Omental fat pad (tissue), 4 donors: ENCODE data around the gene EFR3B. TPM values are rescaled to one million over a fixed set of nuclear protein-coding genes. Genes with fewer than 3 reads are reported as not detected.
"Not testable (repeated sequence)": the region's sequence is repeated elsewhere in the genome, so short reads cannot be mapped to it uniquely, and the experiment has no call there.

ENCODE experiments used
- ATAC-seq: fragments of 150-250 bp; one replicate; pipeline ENCODE4 v1.9.1; 2016; ENCODE audit warnings: mild to moderate bottlenecking, moderate library complexity; ENCODE audit not compliant: low FRiP score
- DNase-seq: peaks from one replicate; pipeline ENCODE4 v3.0.0-alpha.2; 2019; ENCODE audit warnings: low spot score
- CTCF ChIP-seq, 3 donors: fragments of 450-650 bp; IDR thresholded peaks; one replicate each; pipeline ENCODE4 v1.5.1; 2016 to 2017; ENCODE audit warnings: antibody characterized with exemption in 3 of 3, mild to moderate bottlenecking in 3 of 3, moderate library complexity in 2 of 3
- total RNA-seq, 4 donors: library from RNA; depleted of rRNA; stranded (reverse); fragments of >200 nt; gene quantifications; one replicate each; pipeline ENCODE4 v1.1.0, GENCODE V29; 2016

EFR3B gene
- total RNA-seq, 4 donors from 2014 or later = 0.63 to 2.2 (median 0.97) TPM

GRCh38 chr2:25089605-25090315 is 47.9 kb downstream of the EFR3B start:
- DNase-seq (no peak), ATAC-seq (no peak)
- TF ChIP-seq CTCF (IDR thresholded peaks at IDR 0.05) = no peak

DNA sequence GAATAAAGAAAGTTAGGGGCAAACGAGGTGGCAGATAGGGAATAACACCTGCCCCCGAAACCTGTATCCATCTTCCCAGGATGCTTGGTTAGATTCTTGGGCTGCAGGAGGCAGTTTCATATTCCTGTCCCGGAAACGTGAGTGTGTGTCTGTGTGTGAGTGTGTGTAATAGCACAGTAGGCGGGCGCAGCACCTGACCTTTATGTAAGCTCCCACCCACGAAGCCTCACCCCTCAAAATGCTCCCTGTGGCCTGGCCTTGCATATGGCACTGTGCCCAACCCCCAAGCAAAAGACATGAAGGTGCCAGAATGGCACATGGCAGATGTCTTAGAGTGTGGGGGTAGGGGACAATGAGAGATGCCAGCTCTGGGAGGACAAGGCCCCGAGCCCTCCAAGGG is 48.9 kb downstream of the EFR3B start:
- ATAC-seq (no peak), DNase-seq (no peak)
- no peak for TF ChIP-seq CTCF (IDR thresholded peaks at IDR 0.05)

GRCh38 chr2:25091265-25091664 is 49.4 kb downstream of the EFR3B start:
- ATAC-seq = no peak
- TF ChIP-seq CTCF (IDR thresholded peaks at IDR 0.05) = no peak
- DNase-seq = no peak

DNA sequence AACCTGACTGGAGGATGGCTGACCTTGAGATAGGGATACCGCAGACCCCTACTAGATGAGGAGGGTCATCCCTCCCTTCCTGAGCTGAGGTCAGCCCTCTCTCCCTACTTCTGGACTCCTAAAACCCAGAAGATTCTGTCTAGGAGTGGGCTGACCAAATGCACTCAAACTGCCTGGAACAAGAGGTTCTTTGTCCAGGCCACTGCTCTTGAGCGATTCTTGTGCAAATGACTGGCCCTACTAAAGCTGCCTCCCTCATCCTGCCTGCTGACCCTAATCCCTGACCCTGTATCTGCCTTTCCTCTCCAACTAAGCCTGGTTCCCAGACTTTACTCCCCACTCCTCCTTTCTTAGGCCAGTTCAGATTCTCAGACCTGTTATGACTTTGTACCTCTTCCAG is 56.2 kb downstream of the EFR3B start:
- TF ChIP-seq CTCF (IDR thresholded peaks at IDR 0.05) = no peak
- ATAC-seq = no peak

DNA sequence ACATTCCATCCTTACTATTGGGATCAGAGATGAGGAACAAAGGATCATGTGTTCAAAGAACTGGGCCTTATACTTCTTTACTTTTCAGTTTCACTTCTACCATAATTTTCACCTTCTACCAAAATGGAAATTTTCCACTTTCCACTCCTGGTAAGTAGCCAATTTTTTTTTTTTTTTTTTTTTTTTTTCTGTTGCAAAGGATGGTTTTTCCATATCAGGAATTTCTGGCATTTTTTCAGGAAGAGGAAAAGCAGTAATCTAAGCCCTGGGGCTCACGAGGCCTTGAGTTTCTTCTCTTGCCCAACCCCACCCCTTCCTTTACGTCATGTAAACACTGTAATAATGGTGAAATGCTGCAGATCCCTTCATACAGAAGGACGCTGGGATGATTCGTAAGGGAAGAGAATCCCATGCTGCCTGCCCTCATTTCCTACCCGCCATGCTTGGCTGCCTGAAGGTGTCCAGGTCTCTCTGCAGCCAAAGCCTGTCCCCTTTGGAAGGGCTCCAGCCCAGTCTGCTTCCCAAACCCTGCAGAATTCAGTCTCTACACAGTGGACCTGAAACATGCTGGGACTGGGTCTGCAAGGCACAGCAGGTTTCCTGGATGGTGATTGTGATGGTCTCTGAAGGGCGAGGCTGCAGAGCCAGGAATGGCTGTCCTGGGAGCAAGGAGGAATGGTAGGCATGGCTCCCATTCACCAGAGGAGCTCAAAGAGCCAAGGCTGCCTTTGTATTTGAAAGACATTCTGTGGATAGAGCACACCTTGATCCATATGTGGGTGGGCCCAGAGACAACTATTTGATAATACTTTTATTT is 57.0 kb downstream of the EFR3B start:
- peak; percentile 75 for ATAC-seq
- DNase-seq = no peak
- no peak for TF ChIP-seq CTCF (IDR thresholded peaks at IDR 0.05)

More for the DNA sequence above, 56.2 kb downstream of the EFR3B start:
- no peak for DNase-seq

DNA sequence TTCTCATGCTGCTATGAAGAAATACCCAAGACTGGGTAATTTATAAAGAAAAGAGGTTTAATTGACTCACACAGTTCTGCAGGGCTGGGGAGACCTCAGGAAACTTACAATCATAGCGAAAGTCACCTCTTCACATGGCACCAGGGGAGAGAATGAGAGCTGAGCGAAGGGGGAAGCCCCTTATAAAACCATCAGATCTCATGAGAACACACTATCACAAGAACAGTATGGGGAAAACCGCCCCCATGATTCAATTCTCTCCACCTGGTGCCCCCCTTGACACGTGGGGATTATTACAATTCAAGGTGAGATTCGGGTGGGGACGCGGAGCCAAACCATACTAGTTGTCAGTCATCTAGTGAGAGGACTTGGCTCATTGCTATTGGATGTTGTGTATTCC is 60.5 kb downstream of the EFR3B start:
- not testable (repeated sequence) for ATAC-seq, DNase-seq

DNA sequence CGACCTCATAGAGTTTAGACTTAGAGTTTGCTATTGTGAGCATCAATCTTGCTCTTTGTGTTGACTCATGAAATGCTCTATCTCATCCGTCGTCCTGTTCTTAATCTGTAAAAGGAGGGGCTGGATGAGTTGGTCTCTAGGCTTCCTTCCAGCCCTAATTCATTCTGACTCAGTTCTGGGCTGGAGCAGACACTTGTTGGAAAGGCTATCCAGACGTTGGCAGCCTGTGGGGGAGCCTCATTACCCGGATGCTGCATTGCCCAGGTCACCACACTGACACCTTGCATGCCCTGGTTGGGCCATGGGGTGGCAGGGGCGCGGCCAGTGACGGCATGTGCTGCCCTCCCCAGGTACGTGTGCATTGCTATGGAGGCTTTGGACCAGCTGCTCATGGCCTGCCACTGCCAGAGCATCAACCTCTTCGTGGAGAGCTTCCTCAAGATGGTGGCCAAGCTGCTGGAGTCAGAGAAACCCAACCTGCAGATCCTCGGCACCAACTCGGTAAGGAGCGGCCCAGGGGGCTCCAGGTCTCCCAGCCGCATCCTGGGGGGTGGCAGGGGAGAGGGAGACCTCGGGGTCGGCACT is 61.5 kb downstream of the EFR3B start:
- DNase-seq (no peak), ATAC-seq (peak; percentile 87)
- no peak for TF ChIP-seq CTCF (IDR thresholded peaks at IDR 0.05)
